K562 (cell line): ENCODE data around the gene XIRP1. TPM values are rescaled to one million over a fixed set of nuclear protein-coding genes. Genes with fewer than 3 reads are reported as not detected.
A peak's percentile ranks its signal among the peaks of the same experiment; 100 is the strongest.

ENCODE experiments used
- BRF1 ChIP-seq: IDR thresholded peaks from 3 replicates; pipeline ENCODE4 v1.6.1; 2011; ENCODE audit warnings: borderline replicate concordance, mild to moderate bottlenecking; ENCODE audit not compliant: insufficient read length; ENCODE audit errors: extremely low read depth
- CCNT2 ChIP-seq: IDR thresholded peaks from 2 replicates; pipeline ENCODE4 v1.6.1; 2011; ENCODE audit warnings: borderline replicate concordance, low read depth, mild to moderate bottlenecking, moderate library complexity, mixed read lengths, low read length; ENCODE audit not compliant: insufficient read length; ENCODE audit errors: extremely low read depth
- CHD7 ChIP-seq: fragments of 200-600 bp; sonication (generic); IDR thresholded peaks from one replicate; pipeline ENCODE4 v1.6.1; 2012; ENCODE audit warnings: mild to moderate bottlenecking, low read depth, low read length, inconsistent platforms
- DMBX1 ChIP-seq: fragments of 250-450 bp; sonication (Bioruptor Pico); IDR thresholded peaks from 2 replicates; pipeline ENCODE4 v1.8.0; 2022; ENCODE audit warnings: inconsistent platforms, mild to moderate bottlenecking, moderate library complexity, borderline replicate concordance
- JUN ChIP-seq, 2 experiments: sonication (generic) in 1 of 2; formaldehyde crosslinking in 1 of 2; IDR thresholded peaks; 2 replicates each; pipeline versions ENCODE4 v1.6.1 to v1.8.0; 2012 to 2022; ENCODE audit warnings: borderline replicate concordance in 2 of 2, mild to moderate bottlenecking in 2 of 2, improper control_type of control experiment in 1 of 2, low read depth in 1 of 2, low read length in 1 of 2, missing genetic modification reagents in 1 of 2
- POLR3G ChIP-seq: IDR thresholded peaks from 2 replicates; pipeline ENCODE4 v1.6.1; 2011; ENCODE audit not compliant: insufficient read length, insufficient replicate concordance; ENCODE audit errors: extremely low read depth
- SOX6 ChIP-seq: fragments of 450-650 bp; IDR thresholded peaks from 2 replicates; pipeline ENCODE4 v1.6.1; 2014; ENCODE audit warnings: mild to moderate bottlenecking
- SREBF2 ChIP-seq: sonication (generic); formaldehyde crosslinking; IDR thresholded peaks from 2 replicates; pipeline ENCODE4 v1.4.0; 2020; ENCODE audit warnings: mild to moderate bottlenecking, missing genetic modification reagents
- ZNF699 ChIP-seq: fragments of 250-450 bp; sonication (Bioruptor Pico); IDR thresholded peaks from 2 replicates; pipeline ENCODE4 v1.8.0; 2021; ENCODE audit warnings: mild to moderate bottlenecking, moderate library complexity; ENCODE audit not compliant: insufficient replicate concordance
- polyA plus RNA-seq, 8 experiments: library from polyadenylated mRNA; depleted of rRNA in 4 of 8; stranded (reverse) in 5 of 8; unstranded in 3 of 8; fragments of >200 nt; fragmentation: Nextera tagmentation in 2 of 8; fragmentation: Illumina TruSeq in 1 of 8; extraction: Ambion mirVana in 2 of 8; extraction: Trizol in 1 of 8; gene quantifications; 2 replicates each; pipeline versions ENCODE4 v1.2.1 to v1.2.3, GENCODE V29; 2011 to 2014; ENCODE audit warnings: inconsistent platforms in 1 of 8, missing spikeins in 1 of 8
- total RNA-seq, 7 experiments: library from RNA; depleted of rRNA in 6 of 7; stranded (reverse); fragments of >200 nt in 6 of 7; fragmentation: Illumina TruSeq in 2 of 7; extraction: Trizol in 2 of 7; gene quantifications; 2 replicates each; pipeline versions ENCODE4 v1.2.1 to v1.2.3, GENCODE V29; 2011 to 2021; ENCODE audit warnings: low replicate concordance in 1 of 7
- TF ChIP-seq, protein P1 (sequence below): fragments of 250-450 bp; sonication (Bioruptor Pico); IDR thresholded peaks from 2 replicates; pipeline ENCODE4 v1.8.0; 2021; ENCODE audit warnings: moderate library complexity, mild to moderate bottlenecking, inconsistent platforms
- TF ChIP-seq, protein P2 (sequence below): fragments of 250-450 bp; sonication (Bioruptor Pico); IDR thresholded peaks from 2 replicates; pipeline ENCODE4 v1.8.0; 2022; ENCODE audit warnings: inconsistent platforms, mild to moderate bottlenecking, moderate library complexity, borderline replicate concordance

The XIRP1 gene
- total and polyA plus RNA-seq, 9 of the 15 experiments (the other 6 are each of a cell fraction or from before 2014, with no cell fraction given) = 0.03 to 0.27 (median 0.08) TPM; not detected in 3

DNA sequence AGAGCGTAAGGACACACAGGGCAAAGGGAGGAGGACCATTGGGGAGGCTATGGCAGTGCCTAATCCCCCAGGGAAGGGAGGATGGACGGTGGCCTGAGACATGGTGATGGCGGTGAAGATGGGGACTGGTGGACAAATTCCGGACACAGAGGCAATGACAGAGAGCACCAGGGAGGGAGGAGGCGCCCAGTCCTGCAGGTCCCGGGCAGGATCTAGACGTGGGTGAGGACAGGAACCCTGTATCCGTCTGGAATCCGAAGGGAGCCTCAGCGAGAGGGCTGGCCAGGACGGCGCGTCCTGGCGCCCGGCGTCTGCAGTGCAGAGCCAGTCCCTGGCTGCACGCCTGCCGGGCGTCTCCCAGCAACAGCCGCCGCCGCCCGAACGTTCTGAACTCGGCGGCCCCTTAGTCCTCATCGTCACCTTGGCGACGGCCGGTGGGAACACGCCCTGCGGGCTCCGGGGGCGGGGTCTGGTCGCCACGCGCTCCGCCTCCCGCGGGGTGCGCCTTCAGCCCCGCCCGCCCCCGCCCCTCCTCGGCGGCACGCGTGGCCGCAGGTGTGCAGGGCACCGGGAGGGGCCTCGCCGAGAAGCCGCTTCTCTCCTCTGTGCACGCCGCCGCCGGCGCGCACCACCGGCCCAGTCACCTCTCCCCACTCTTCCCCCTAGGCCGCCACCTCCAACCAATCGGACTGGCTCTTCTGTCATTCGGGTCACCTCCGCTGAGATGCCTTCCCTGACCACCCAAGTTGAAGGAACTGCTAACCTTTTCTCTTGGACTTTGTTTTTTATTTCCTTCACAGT lies 11.6 kb downstream of the XIRP1 start (continued):
- TF ChIP-seq CHD7 (no peak), ZNF699 (no peak), SREBF2 (CRISPR knock-in tag) (no peak), POLR3G (no peak), BRF1 (no peak), CCNT2 (peak; percentile 83), JUN (IDR thresholded peaks at IDR 0.05; ENCODE audit: borderline replicate concordance, low read depth, low read length) (no peak), JUN (CRISPR knock-in tag; IDR thresholded peaks at IDR 0.05; ENCODE audit: borderline replicate concordance) (no peak), SOX6 (peak; percentile 10; the same call in 1 of the 2 replicates), DMBX1 (CRISPR knock-in tag) (no peak)
- TF ChIP-seq, protein P1, sequence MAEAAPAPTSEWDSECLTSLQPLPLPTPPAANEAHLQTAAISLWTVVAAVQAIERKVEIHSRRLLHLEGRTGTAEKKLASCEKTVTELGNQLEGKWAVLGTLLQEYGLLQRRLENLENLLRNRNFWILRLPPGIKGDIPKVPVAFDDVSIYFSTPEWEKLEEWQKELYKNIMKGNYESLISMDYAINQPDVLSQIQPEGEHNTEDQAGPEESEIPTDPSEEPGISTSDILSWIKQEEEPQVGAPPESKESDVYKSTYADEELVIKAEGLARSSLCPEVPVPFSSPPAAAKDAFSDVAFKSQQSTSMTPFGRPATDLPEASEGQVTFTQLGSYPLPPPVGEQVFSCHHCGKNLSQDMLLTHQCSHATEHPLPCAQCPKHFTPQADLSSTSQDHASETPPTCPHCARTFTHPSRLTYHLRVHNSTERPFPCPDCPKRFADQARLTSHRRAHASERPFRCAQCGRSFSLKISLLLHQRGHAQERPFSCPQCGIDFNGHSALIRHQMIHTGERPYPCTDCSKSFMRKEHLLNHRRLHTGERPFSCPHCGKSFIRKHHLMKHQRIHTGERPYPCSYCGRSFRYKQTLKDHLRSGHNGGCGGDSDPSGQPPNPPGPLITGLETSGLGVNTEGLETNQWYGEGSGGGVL = no peak
- TF ChIP-seq, protein P2, sequence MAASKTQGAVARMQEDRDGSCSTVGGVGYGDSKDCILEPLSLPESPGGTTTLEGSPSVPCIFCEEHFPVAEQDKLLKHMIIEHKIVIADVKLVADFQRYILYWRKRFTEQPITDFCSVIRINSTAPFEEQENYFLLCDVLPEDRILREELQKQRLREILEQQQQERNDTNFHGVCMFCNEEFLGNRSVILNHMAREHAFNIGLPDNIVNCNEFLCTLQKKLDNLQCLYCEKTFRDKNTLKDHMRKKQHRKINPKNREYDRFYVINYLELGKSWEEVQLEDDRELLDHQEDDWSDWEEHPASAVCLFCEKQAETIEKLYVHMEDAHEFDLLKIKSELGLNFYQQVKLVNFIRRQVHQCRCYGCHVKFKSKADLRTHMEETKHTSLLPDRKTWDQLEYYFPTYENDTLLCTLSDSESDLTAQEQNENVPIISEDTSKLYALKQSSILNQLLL (CRISPR knock-in tag) = no peak
